GM23248 (cell line): ENCODE data around the gene CTBP2. TPM values are rescaled to one million over a fixed set of nuclear protein-coding genes. Genes with fewer than 3 reads are reported as not detected.

ENCODE experiments used
- DNase-seq: peaks from one replicate; pipeline ENCODE4 v3.0.0-alpha.2; 2015
- H2AFZ ChIP-seq: fragments of 200-600 bp; sonication (generic); 2 replicates; pipeline ENCODE4 v1.6.1; 2016; ENCODE audit warnings: antibody characterized with exemption
- H3F3A ChIP-seq: fragments of 200-600 bp; sonication (generic); 2 replicates; pipeline ENCODE4 v1.6.1; 2016; ENCODE audit warnings: mild to moderate bottlenecking, antibody characterized with exemption, mixed run types; ENCODE audit not compliant: insufficient read depth
- H3K27ac ChIP-seq: fragments of 200-600 bp; sonication (generic); 2 replicates; pipeline ENCODE4 v1.5.1; 2016; ENCODE audit warnings: mild to moderate bottlenecking
- H3K27me3 ChIP-seq: fragments of 200-600 bp; sonication (generic); replicated peaks from 2 replicates; pipeline ENCODE4 v1.6.1; 2016; ENCODE audit warnings: mild to moderate bottlenecking; ENCODE audit not compliant: insufficient read depth
- H3K36me3 ChIP-seq: fragments of 200-600 bp; sonication (generic); 2 replicates; pipeline ENCODE4 v1.6.1; 2016; ENCODE audit warnings: low read depth, mild to moderate bottlenecking
- H3K4me1 ChIP-seq: fragments of 200-600 bp; sonication (generic); 2 replicates; pipeline ENCODE4 v1.6.1; 2016; ENCODE audit warnings: mild to moderate bottlenecking; ENCODE audit not compliant: insufficient read depth
- H3K4me2 ChIP-seq: fragments of 200-600 bp; sonication (generic); one replicate; pipeline ENCODE4 v1.6.1; 2016; ENCODE audit warnings: mild to moderate bottlenecking; ENCODE audit not compliant: unreplicated experiment
- H3K4me3 ChIP-seq: fragments of 200-600 bp; sonication (generic); 2 replicates; pipeline ENCODE4 v1.5.1; 2016; ENCODE audit warnings: mild to moderate bottlenecking
- H3K79me2 ChIP-seq: fragments of 200-600 bp; sonication (generic); 2 replicates; pipeline ENCODE4 v1.6.1; 2016; ENCODE audit warnings: mild to moderate bottlenecking; ENCODE audit not compliant: insufficient read depth
- H3K9ac ChIP-seq: fragments of 200-600 bp; sonication (generic); 2 replicates; pipeline ENCODE4 v1.6.1; 2016; ENCODE audit warnings: mild to moderate bottlenecking
- H3K9me2 ChIP-seq: fragments of 200-600 bp; sonication (generic); 2 replicates; pipeline ENCODE4 v1.6.1; 2016; ENCODE audit warnings: mixed run types, mild to moderate bottlenecking, moderate library complexity; ENCODE audit not compliant: insufficient read depth
- H3K9me3 ChIP-seq: fragments of 200-600 bp; sonication (generic); one replicate; pipeline ENCODE4 v1.6.1; 2017; ENCODE audit warnings: low read depth
- H4K20me1 ChIP-seq: fragments of 200-600 bp; sonication (generic); 2 replicates; pipeline ENCODE4 v1.6.0; 2016; ENCODE audit not compliant: insufficient read depth
- EZH2 ChIP-seq: fragments of 200-600 bp; sonication (generic); IDR thresholded peaks from 2 replicates; pipeline ENCODE4 v1.6.1; 2018; ENCODE audit warnings: antibody characterized with exemption, mild to moderate bottlenecking; ENCODE audit not compliant: insufficient read depth, poor library complexity, severe bottlenecking
- EZH2phosphoT487 ChIP-seq: fragments of 200-600 bp; sonication (generic); IDR thresholded peaks from 2 replicates; pipeline ENCODE4 v1.6.1; 2018; ENCODE audit warnings: antibody characterized with exemption, moderate library complexity, mild to moderate bottlenecking, low read depth; ENCODE audit not compliant: insufficient read depth
- WGBS, 2 experiments: methylation state at CpG; one replicate each; pipeline ENCODE4 v1.1.6; 2015 to 2017; ENCODE audit warnings: low lambda C conversion rate in 2 of 2, low coverage in 1 of 2; ENCODE audit errors: missing lambda C conversion rate in 2 of 2; 5-methylcytosine and 5-hydroxymethylcytosine counted together
- in situ Hi-C: fragments of 300-500 bp; cut with MboI; formaldehyde crosslinking; loops from 2 replicates; pipeline ENCODE4 v1.15.0; 2020
- polyA plus RNA-seq: library from polyadenylated mRNA; unstranded; fragments of >200 nt; fragmentation: Nextera tagmentation; extraction: Ambion mirVana; gene quantifications from 2 replicates; pipeline ENCODE4 v1.2.1, GENCODE V29; 2016
- total RNA-seq: library from RNA; depleted of rRNA; stranded (reverse); fragments of >200 nt; shearing (Covaris generic); gene quantifications from 2 replicates; pipeline ENCODE4 v1.2.3, GENCODE V29; 2014

CTBP2 gene
- total and polyA plus RNA-seq, 2 experiments from 2014 or later = 52.0 to 65.5 TPM

DNA sequence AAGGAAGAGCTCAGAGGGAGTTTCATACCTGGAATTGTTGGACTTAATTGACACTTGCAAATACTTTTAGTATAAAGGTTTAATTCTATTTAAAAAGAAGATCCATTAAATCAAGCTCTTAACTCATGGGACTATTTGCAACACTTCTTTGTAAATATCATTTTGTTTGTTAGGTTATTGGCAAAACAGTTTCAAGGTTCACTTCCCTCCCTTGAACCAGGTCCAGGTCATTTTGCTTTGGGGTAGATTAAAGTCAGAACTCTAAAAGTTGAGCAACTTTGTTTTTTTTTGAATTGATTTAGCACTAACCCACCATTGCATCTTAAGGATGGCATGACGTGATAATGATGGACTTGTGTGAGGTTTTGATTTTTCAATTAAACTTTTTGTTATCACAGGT lies 172.6 kb downstream of the CTBP2 start:
- H3K27ac ChIP-seq = no peak overlapping the region
- H3K9me2 ChIP-seq = no peaks in the 10 kb centered on the region
- 93 to 95% methylated on average over 1 of the region's 1 CpG for WGBS, 2 experiments
- no peaks in the 10 kb centered on the region for H3K9me3 ChIP-seq
- H3K79me2 ChIP-seq = peaks cover 31% of the 10 kb centered on the region
- peaks cover 89% of the 10 kb centered on the region for H3F3A ChIP-seq
- no peak overlapping the region for H2AFZ ChIP-seq
- in situ Hi-C loops = no loop called here
- no peak overlapping the region for H3K4me3 ChIP-seq
- DNase-seq = no peak
- no peaks in the 10 kb centered on the region for H3K27me3 ChIP-seq
- peaks cover 6% of the 10 kb centered on the region; the same call in 1 of the 2 replicates for H3K4me1 ChIP-seq
- H3K4me2 ChIP-seq = no peak overlapping the region
- H4K20me1 ChIP-seq = no peaks in the 10 kb centered on the region
- H3K36me3 ChIP-seq = peaks cover 64% of the 10 kb centered on the region
- no peak for TF ChIP-seq EZH2
- TF ChIP-seq EZH2phosphoT487 = no peak
- H3K9ac ChIP-seq = no peak overlapping the region

GRCh38 chr10:124985162-124985561 lies 175.2 kb downstream of the CTBP2 start:
- H4K20me1 ChIP-seq = 0 out of 2 replicates have a peak, but pooled peaks cover under 1% of the 10 kb centered on the region
- no peak for DNase-seq
- peaks cover 6% of the 10 kb centered on the region; the same call in 1 of the 2 replicates for H3K4me1 ChIP-seq
- H3K36me3 ChIP-seq = peaks cover 57% of the 10 kb centered on the region
- peaks cover 72% of the 10 kb centered on the region for H3F3A ChIP-seq
- WGBS, 2 experiments = 78 to 85% methylated on average over 5 of the region's 5 CpGs
- no peak overlapping the region for H3K4me3 ChIP-seq
- no peaks in the 10 kb centered on the region for H3K9me2 ChIP-seq
- no peaks in the 10 kb centered on the region for H3K27me3 ChIP-seq
- no peaks in the 10 kb centered on the region for H3K9me3 ChIP-seq
- TF ChIP-seq EZH2 (no peak), EZH2phosphoT487 (no peak)
- in situ Hi-C loops = no loop called here
- no peak overlapping the region for H3K4me2 ChIP-seq
- peaks cover 52% of the 10 kb centered on the region for H3K79me2 ChIP-seq
- H3K27ac ChIP-seq = no peak overlapping the region
- no peak overlapping the region for H2AFZ ChIP-seq
- no peak overlapping the region for H3K9ac ChIP-seq

GRCh38 chr10:124984376-124984775 lies 176.0 kb downstream of the CTBP2 start:
- Histone ChIP-seq H3K27ac (no peak overlapping the region), H3K4me1 (peaks cover under 1% of the 10 kb centered on the region; the same call in 1 of the 2 replicates), H3K9me2 (no peaks in the 10 kb centered on the region), H3K9ac (no peak overlapping the region), H3K9me3 (no peaks in the 10 kb centered on the region), H2AFZ (no peak overlapping the region), H3F3A (peaks cover 69% of the 10 kb centered on the region), H3K4me3 (no peak overlapping the region), H3K4me2 (no peak overlapping the region), H4K20me1 (0 out of 2 replicates have a peak, but pooled peaks cover 8% of the 10 kb centered on the region), H3K79me2 (peaks cover 60% of the 10 kb centered on the region), H3K27me3 (no peaks in the 10 kb centered on the region), H3K36me3 (peaks cover 56% of the 10 kb centered on the region)
- 84 to 97% methylated on average over 1 of the region's 1 CpG for WGBS, 2 experiments
- DNase-seq = no peak
- TF ChIP-seq EZH2phosphoT487 (no peak), EZH2 (no peak)
- in situ Hi-C loops = no loop called here

DNA sequence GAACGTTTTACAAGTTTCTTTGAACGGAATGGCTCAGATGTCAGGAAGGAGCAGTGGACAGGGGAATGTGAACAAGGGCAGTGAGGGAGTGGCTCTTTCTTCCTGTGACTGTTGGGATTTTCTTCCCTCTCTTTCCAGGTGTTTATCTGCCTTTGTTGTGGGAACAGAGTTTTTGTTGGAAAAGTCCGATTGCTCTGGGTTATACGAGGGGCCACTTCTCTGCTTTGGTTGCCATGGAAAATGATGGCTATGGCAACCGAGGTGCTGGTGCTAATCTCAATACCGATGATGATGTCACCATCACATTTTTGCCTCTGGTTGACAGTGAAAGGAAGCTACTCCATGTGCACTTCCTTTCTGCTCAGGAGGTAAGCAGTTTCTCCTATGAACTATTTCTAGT lies 177.0 kb downstream of the CTBP2 start:
- Histone ChIP-seq H4K20me1 (0 out of 2 replicates have a peak, but pooled peaks cover 15% of the 10 kb centered on the region), H3K9ac (no peak overlapping the region), H3K4me2 (no peak overlapping the region), H2AFZ (no peak overlapping the region), H3K27ac (no peak overlapping the region), H3K79me2 (peaks cover 70% of the 10 kb centered on the region), H3K4me1 (no peaks in the 10 kb centered on the region), H3F3A (peaks cover 63% of the 10 kb centered on the region), H3K4me3 (no peak overlapping the region), H3K9me3 (no peaks in the 10 kb centered on the region), H3K27me3 (no peaks in the 10 kb centered on the region), H3K9me2 (no peaks in the 10 kb centered on the region), H3K36me3 (peaks cover 59% of the 10 kb centered on the region)
- DNase-seq = no peak
- WGBS, 2 experiments = 75 to 76% methylated on average over 6 of the region's 6 CpGs
- in situ Hi-C loops = no loop called here
- TF ChIP-seq EZH2phosphoT487 (no peak), EZH2 (no peak)

- Histone ChIP-seq H3K27me3 (no peaks in the 10 kb centered on the region), H3K4me2 (no peak overlapping the region), H3K9me3 (no peaks in the 10 kb centered on the region), H3K27ac (no peak overlapping the region), H3K36me3 (peaks cover 29% of the 10 kb centered on the region), H3K4me1 (no peaks in the 10 kb centered on the region), H3K4me3 (no peak overlapping the region), H3K79me2 (peaks cover 96% of the 10 kb centered on the region), H4K20me1 (0 out of 2 replicates have a peak, but pooled peaks cover 15% of the 10 kb centered on the region), H2AFZ (no peak overlapping the region), H3F3A (peaks cover 18% of the 10 kb centered on the region; the same call in 1 of the 2 replicates), H3K9me2 (no peaks in the 10 kb centered on the region), H3K9ac (no peak overlapping the region)
- DNase-seq = no peak
- 96 to 97% methylated on average over 5 of the region's 5 CpGs for WGBS, 2 experiments
- in situ Hi-C loops = no loop called here
- TF ChIP-seq EZH2phosphoT487 (no peak), EZH2 (no peak)
Measured at GRCh38 chr10:124978376-124978725, 182.0 kb downstream of the CTBP2 start.
